HG03558 (cell line): Measurements from ENCODE around the gene MYL6B.
"Not testable (repeated sequence)": the region's sequence is repeated elsewhere in the genome, so short reads cannot be mapped to it uniquely, and the experiment has no call there.

Source experiments
- ATAC-seq: cut with Tn5 transposase; IDR thresholded peaks from one replicate; pipeline ENCODE4 v1.9.1; 2021; ENCODE audit warnings: moderate number of reproducible peaks; ENCODE audit not compliant: unreplicated experiment; ENCODE audit errors: extremely low read depth

The MYL6B gene

GRCh38 chr12:56163533-56164344 is 11.4 kb downstream of the MYL6B start:
- no peak for ATAC-seq

GRCh38 chr12:56164345-56164729 is 11.9 kb downstream of the MYL6B start:
- ATAC-seq: no peak

- ATAC-seq: no peak
These were observed 13.0 kb downstream of the MYL6B start for GRCh38 chr12:56165369-56165768.

GRCh38 chr12:56169229-56169759 is 16.9 kb downstream of the MYL6B start:
- ATAC-seq: no peak

GRCh38 chr12:56172839-56173238 is 20.5 kb downstream of the MYL6B start:
- ATAC-seq: no peak

- ATAC-seq: no peak
These were observed 26.0 kb downstream of the MYL6B start for GRCh38 chr12:56178347-56178746.

- no peak for ATAC-seq
These were observed 34.6 kb downstream of the MYL6B start for GRCh38 chr12:56186957-56187356.

- no peak for ATAC-seq
These were observed 35.9 kb downstream of the MYL6B start for GRCh38 chr12:56188131-56188777.

GRCh38 chr12:56188778-56189098 is 36.4 kb downstream of the MYL6B start:
- no peak for ATAC-seq

GRCh38 chr12:56189099-56189917 is 36.9 kb downstream of the MYL6B start, which contains the start of gene SMARCC2:
TSS of gene SMARCC2 (minus strand) at chr12:56189483. CDS start at chr12:56189461, 22 bp downstream.
- no peak for ATAC-seq

GRCh38 chr12:56189918-56190694 is 37.7 kb downstream of the MYL6B start:
- ATAC-seq: no peak

- ATAC-seq: no peak
These were observed 38.3 kb downstream of the MYL6B start for GRCh38 chr12:56190695-56191155.

GRCh38 chr12:56192582-56192981 is 40.2 kb downstream of the MYL6B start:
- ATAC-seq: no peak

- ATAC-seq: no peak
These were observed 40.7 kb downstream of the MYL6B start for GRCh38 chr12:56193025-56193578.

- not testable (repeated sequence) for ATAC-seq
These were observed 44.6 kb downstream of the MYL6B start for GRCh38 chr12:56196818-56197550.

GRCh38 chr12:56197921-56198635 is 45.7 kb downstream of the MYL6B start:
- ATAC-seq: no peak

GRCh38 chr12:56198836-56199235 is 46.4 kb downstream of the MYL6B start:
- ATAC-seq: no peak

GRCh38 chr12:56202366-56202765 is 50.0 kb downstream of the MYL6B start:
- ATAC-seq: no peak
